Keratinocyte (primary cell): ENCODE results near the gene GPR160. TPM values are rescaled to one million over a fixed set of nuclear protein-coding genes. Genes with fewer than 3 reads are reported as not detected.

Source experiments
- DNase-seq: peaks from one replicate; pipeline ENCODE4 v3.0.0-alpha.2; 2011; ENCODE audit warnings: low read depth, missing footprints, low spot score
- FAIRE-seq: peaks from 2 replicates; lab custom pipeline; 2011; peaks lifted over from hg19 to GRCh38; lab: Jason Lieb, UNC
- H2AFZ ChIP-seq: 2 replicates; pipeline ENCODE4 v1.6.0; 2012; ENCODE audit warnings: low read length, control low read depth, inconsistent platforms; ENCODE audit not compliant: control insufficient read depth
- H3K27ac ChIP-seq: 2 replicates; pipeline ENCODE4 v1.5.1; 2011; ENCODE audit warnings: low read length; ENCODE audit not compliant: control insufficient read depth, insufficient read depth
- H3K27me3 ChIP-seq: 3 replicates; pipeline ENCODE4 v1.6.0; 2011; ENCODE audit warnings: low read length; ENCODE audit not compliant: control insufficient read depth, insufficient read depth; ENCODE audit errors: extremely low read depth
- H3K36me3 ChIP-seq, 2 experiments: 2 replicates in 1 of 2; 3 replicates in 1 of 2; pipeline ENCODE4 v1.5.1; 2011; ENCODE audit warnings: low read length in 2 of 2, mild to moderate bottlenecking in 1 of 2; ENCODE audit not compliant: control insufficient read depth in 2 of 2, insufficient read depth in 2 of 2; ENCODE audit errors: extremely low read depth in 1 of 2
- H3K4me1 ChIP-seq: 3 replicates; pipeline ENCODE4 v1.5.1; 2011; ENCODE audit warnings: low read length; ENCODE audit not compliant: control insufficient read depth, insufficient read depth; ENCODE audit errors: extremely low read depth
- H3K4me2 ChIP-seq: 3 replicates; pipeline ENCODE4 v1.6.0; 2011; ENCODE audit warnings: low read depth, low read length; ENCODE audit not compliant: control insufficient read depth, insufficient read depth; ENCODE audit errors: extremely low read depth
- H3K4me3 ChIP-seq, 3 experiments: fragments of 200-600 bp in 1 of 3; sonication (generic) in 1 of 3; 2 replicates in 2 of 3; 3 replicates in 1 of 3; pipeline ENCODE4 v1.5.1; 2011 to 2016; ENCODE audit warnings: low read length in 3 of 3, mild to moderate bottlenecking in 3 of 3, control low read depth in 2 of 3, inconsistent platforms in 1 of 3, low read depth in 1 of 3, mixed read lengths in 1 of 3, mixed run types in 1 of 3, moderate library complexity in 1 of 3; ENCODE audit not compliant: control insufficient read depth in 2 of 3, insufficient read depth in 2 of 3; ENCODE audit errors: extremely low read depth in 1 of 3
- H3K79me2 ChIP-seq: 2 replicates; pipeline ENCODE4 v1.6.0; 2012; ENCODE audit warnings: low read length; ENCODE audit not compliant: control insufficient read depth, insufficient read depth
- H3K9ac ChIP-seq: 3 replicates; pipeline ENCODE4 v1.6.0; 2011; ENCODE audit warnings: low read length; ENCODE audit not compliant: control insufficient read depth, insufficient read depth; ENCODE audit errors: extremely low read depth
- H3K9me1 ChIP-seq: 3 replicates; pipeline ENCODE4 v1.6.0; 2011; ENCODE audit warnings: low read length; ENCODE audit not compliant: control insufficient read depth, insufficient read depth; ENCODE audit errors: extremely low read depth
- H3K9me3 ChIP-seq: 2 replicates; pipeline ENCODE4 v1.5.1; 2012; ENCODE audit warnings: low read depth, low read length; ENCODE audit not compliant: control insufficient read depth
- H4K20me1 ChIP-seq: 3 replicates; pipeline ENCODE4 v1.6.0; 2011; ENCODE audit warnings: low read length; ENCODE audit not compliant: control insufficient read depth, insufficient read depth; ENCODE audit errors: extremely low read depth
- EZH2 ChIP-seq: IDR thresholded peaks from one replicate; pipeline ENCODE4 v1.6.1; 2012; ENCODE audit warnings: inconsistent platforms, mild to moderate bottlenecking, low read length, moderate library complexity
- dilution Hi-C: fragments of 300-500 bp; cut with MboI; formaldehyde crosslinking; loops from one replicate; pipeline ENCODE4 v1.7.0; 2020; ENCODE audit warnings: low sequenced_read_pairs; ENCODE audit not compliant: extremely low pct_ligation_motif_present
- polyA minus RNA-seq, 3 experiments: library from RNA; depleted of rRNA, polyadenylated mRNA; stranded (reverse); fragments of >200 nt; gene quantifications; 1 replicate in 1 of 3; 2 replicates in 1 of 3; 3 replicates in 1 of 3; pipeline ENCODE4 v1.2.3, GENCODE V29; 2011
- polyA plus RNA-seq, 5 experiments: library from polyadenylated mRNA; depleted of rRNA in 3 of 5; stranded (reverse) in 3 of 5; stranded (forward) in 1 of 5; unstranded in 1 of 5; fragments of >200 nt; gene quantifications; 1 replicate in 1 of 5; 2 replicates in 3 of 5; 3 replicates in 1 of 5; pipeline versions ENCODE4 v1.2.1 to v1.2.3, GENCODE V29; 2011 to 2012; ENCODE audit warnings: missing spikeins in 2 of 5, low read depth in 1 of 5, low replicate concordance in 1 of 5
- TF ChIP-seq, protein P1 (sequence below), 3 experiments: IDR thresholded peaks in 1 of 3; conservative IDR thresholded peaks in 1 of 3; optimal IDR thresholded peaks in 1 of 3; 2 replicates in 2 of 3; 3 replicates in 1 of 3; pipeline versions ENCODE3 to v1.5.1; 2011; ENCODE audit warnings: low read length in 3 of 3, mild to moderate bottlenecking in 3 of 3, moderate library complexity in 2 of 3, control low read depth in 1 of 3, inconsistent platforms in 1 of 3; ENCODE audit not compliant: insufficient read depth in 2 of 3; ENCODE audit errors: extremely low read depth in 1 of 3

The GPR160 gene, protein sequence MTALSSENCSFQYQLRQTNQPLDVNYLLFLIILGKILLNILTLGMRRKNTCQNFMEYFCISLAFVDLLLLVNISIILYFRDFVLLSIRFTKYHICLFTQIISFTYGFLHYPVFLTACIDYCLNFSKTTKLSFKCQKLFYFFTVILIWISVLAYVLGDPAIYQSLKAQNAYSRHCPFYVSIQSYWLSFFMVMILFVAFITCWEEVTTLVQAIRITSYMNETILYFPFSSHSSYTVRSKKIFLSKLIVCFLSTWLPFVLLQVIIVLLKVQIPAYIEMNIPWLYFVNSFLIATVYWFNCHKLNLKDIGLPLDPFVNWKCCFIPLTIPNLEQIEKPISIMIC
- polyA plus RNA-seq (0.12 to 0.29 TPM (median 0.22 TPM) in 3 replicates), polyA minus RNA-seq (0.10 TPM in 2 of 3 replicates, not detected in the other)
- polyA plus RNA-seq (2011; ENCODE audit: low read depth) = not detected
- polyA plus RNA-seq (2011; cell fraction: cytosol; rRNA removed) = 0.10 and 0.46 TPM in 2 replicates
- polyA plus RNA-seq (2011; cell fraction: nucleus; rRNA removed) = 0.06 TPM in 1 of 2 replicates, not detected in the other
- polyA plus RNA-seq (2012; ENCODE audit: low replicate concordance) = 0.24 and 0.42 TPM in 2 replicates
- polyA minus RNA-seq (2011; cell fraction: cytosol; rRNA and poly(A)+ RNA removed) = 1.7 TPM
- polyA minus RNA-seq (2011; cell fraction: nucleus; rRNA and poly(A)+ RNA removed) = not detected in 2 replicates

DNA sequence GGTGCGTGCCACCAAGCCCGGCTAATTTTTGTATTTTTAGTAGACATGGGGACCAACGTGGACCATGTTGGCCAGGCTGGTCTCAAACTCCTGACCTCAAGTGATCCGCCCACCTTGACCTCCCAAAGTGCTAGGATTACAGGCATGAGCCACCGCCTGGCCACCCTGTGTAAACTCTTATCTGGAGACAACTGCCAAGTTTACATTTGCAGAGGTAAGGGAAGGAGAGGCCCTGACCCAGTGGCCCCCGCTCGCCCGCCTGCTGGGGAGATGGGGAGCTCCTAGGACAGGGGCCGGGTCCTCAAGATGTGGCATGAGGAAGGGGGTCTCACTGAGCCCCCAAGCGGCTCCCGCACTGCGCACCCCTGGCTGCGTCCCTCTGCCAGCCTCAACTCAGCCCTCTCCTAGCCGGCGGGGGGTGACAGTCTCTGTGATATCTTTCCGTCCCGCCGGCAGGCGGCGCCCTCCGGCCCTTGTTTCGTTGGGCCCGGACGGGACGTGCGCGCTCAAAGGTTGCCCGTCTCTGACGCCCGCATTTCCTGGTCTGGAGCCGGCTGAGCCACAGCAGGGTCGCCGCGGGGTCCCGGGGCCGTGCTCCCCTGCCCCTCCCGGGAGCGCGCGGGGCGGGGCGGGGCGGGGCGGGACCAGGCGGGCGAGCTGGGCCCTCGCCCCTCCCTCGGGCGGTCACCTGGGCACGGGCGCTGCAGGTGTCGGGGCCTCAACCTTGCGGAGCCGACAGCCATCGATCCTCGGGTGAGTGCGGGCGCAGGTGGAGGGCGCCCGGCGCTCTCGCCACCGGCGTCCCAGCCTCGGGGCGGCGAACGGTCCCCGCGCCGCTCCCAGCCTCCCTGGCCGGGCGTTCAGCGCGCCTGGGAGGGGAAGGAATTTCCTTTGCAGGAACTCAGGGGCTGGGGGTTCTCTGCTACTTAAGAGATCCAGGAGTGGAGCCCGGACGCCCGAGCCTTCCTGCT lies at the start of gene GPR160:
GPR160 (plus strand) TSS at position 533 of the 971 bp plus-strand sequence. CDS start 45,978 bp downstream, outside the sequence.
- FAIRE-seq (no peak), DNase-seq (no peak)
- Histone ChIP-seq H3K9me3 (no peaks in the 10 kb centered on the region), H3K4me1 (peaks cover 8% of the 10 kb centered on the region), H3K9ac (no peak within 1 kb of the TSS), H3K9me1 (no peaks in the 10 kb centered on the region), H3K27ac (no peak within 1 kb of the TSS), H3K27me3 (peaks cover 31% of the 10 kb centered on the region), H3K79me2 (no peaks in the 10 kb centered on the region), H4K20me1 (no peaks in the 10 kb centered on the region), H3K4me2 (peak within 1 kb of the TSS; percentile 77), H3K36me3 (no peaks in the 10 kb centered on the region), H3K4me3 (peak within 1 kb of the TSS; percentile 30 to 56 (median 46)), H2AFZ (peak within 1 kb of the TSS; percentile 22)
- TF ChIP-seq, protein P1, sequence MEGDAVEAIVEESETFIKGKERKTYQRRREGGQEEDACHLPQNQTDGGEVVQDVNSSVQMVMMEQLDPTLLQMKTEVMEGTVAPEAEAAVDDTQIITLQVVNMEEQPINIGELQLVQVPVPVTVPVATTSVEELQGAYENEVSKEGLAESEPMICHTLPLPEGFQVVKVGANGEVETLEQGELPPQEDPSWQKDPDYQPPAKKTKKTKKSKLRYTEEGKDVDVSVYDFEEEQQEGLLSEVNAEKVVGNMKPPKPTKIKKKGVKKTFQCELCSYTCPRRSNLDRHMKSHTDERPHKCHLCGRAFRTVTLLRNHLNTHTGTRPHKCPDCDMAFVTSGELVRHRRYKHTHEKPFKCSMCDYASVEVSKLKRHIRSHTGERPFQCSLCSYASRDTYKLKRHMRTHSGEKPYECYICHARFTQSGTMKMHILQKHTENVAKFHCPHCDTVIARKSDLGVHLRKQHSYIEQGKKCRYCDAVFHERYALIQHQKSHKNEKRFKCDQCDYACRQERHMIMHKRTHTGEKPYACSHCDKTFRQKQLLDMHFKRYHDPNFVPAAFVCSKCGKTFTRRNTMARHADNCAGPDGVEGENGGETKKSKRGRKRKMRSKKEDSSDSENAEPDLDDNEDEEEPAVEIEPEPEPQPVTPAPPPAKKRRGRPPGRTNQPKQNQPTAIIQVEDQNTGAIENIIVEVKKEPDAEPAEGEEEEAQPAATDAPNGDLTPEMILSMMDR (optimal IDR thresholded peaks at IDR 0.05 in 1 of 3, IDR thresholded peaks at IDR 0.05 in 1 of 3, conservative IDR thresholded peaks at IDR 0.05 in 1 of 3; ENCODE audit: extremely low read depth in 1 of 3, insufficient read depth in 2 of 3, low read length in 3 of 3) = peak; percentile 55 to 81 (median 81)
- no peak for TF ChIP-seq EZH2
- dilution Hi-C loops = no loop called here

DNA sequence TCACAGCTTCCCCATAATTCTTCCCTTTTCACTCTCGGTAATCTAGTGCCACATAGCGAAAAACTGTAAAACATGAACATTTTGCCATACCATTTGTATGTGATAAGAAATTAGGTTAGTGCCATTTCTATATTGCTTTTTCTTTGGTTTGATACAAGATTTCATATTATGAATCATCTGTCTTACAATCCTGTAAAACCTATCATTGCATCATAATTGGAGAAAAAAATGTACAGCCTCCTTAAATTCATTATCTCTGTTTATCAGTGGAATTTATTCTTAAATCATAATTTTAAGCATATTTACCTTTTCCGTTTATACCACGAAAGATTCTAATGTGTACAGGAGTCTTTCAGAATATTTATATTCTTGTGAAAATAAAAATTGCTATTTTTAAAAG lies 47.4 kb upstream of the GPR160 start:
- no peaks in the 10 kb centered on the region for H3K9me1 ChIP-seq
- dilution Hi-C loops = no loop called here
- FAIRE-seq = no peak
- H4K20me1 ChIP-seq = no peaks in the 10 kb centered on the region
- no peak overlapping the region for H3K4me2 ChIP-seq
- no peaks in the 10 kb centered on the region for H3K9me3 ChIP-seq
- H3K79me2 ChIP-seq = no peaks in the 10 kb centered on the region
- TF ChIP-seq EZH2 = no peak
- TF ChIP-seq, protein P1 (optimal IDR thresholded peaks at IDR 0.05 in 1 of 3, IDR thresholded peaks at IDR 0.05 in 1 of 3, conservative IDR thresholded peaks at IDR 0.05 in 1 of 3; ENCODE audit: extremely low read depth in 1 of 3, insufficient read depth in 2 of 3, low read length in 3 of 3) = no peak
- no peak for DNase-seq
- H3K4me3 ChIP-seq = no peak overlapping the region
- H3K27me3 ChIP-seq = no peaks in the 10 kb centered on the region
- H3K36me3 ChIP-seq = peaks cover 4 to 5% of the 10 kb centered on the region in 2 experiments
- H3K27ac ChIP-seq = peak overlapping the region; percentile 20
- H2AFZ ChIP-seq = no peak overlapping the region
- H3K4me1 ChIP-seq = no peaks in the 10 kb centered on the region
- H3K9ac ChIP-seq = no peak overlapping the region
